SK-N-MC (cell line): ENCODE data around the gene P3H3.
"Not testable (repeated sequence)": the region's sequence is repeated elsewhere in the genome, so short reads cannot be mapped to it uniquely, and the experiment has no call there.

Experiments
- DNase-seq: peaks from one replicate; pipeline ENCODE4 v3.0.0-alpha.2; 2011; ENCODE audit warnings: low read depth, low spot score
- H3K27ac ChIP-seq: fragments of 200-600 bp; sonication (generic); 2 replicates; pipeline ENCODE4 v1.5.1; 2016; ENCODE audit warnings: mixed run types
- H3K36me3 ChIP-seq: fragments of 200-600 bp; sonication (generic); 2 replicates; pipeline ENCODE4 v1.6.1; 2017; ENCODE audit warnings: antibody characterized with exemption, low read length, mixed read lengths; ENCODE audit not compliant: insufficient read depth
- H3K4me3 ChIP-seq: fragments of 200-600 bp; sonication (generic); 2 replicates; pipeline ENCODE4 v1.5.1; 2016
- H3K9ac ChIP-seq: fragments of 200-600 bp; sonication (generic); 2 replicates; pipeline ENCODE4 v1.8.0; 2017; ENCODE audit warnings: mixed run types, mixed read lengths; ENCODE audit not compliant: insufficient read length
- H3K9me3 ChIP-seq: fragments of 200-600 bp; sonication (generic); 2 replicates; pipeline ENCODE4 v1.6.1; 2017; ENCODE audit warnings: low read depth, mild to moderate bottlenecking, antibody characterized with exemption, low read length, moderate library complexity, mixed read lengths
- EZH2 ChIP-seq: fragments of 200-600 bp; sonication (generic); IDR thresholded peaks from one replicate; pipeline ENCODE4 v1.6.1; 2017; ENCODE audit warnings: antibody characterized with exemption
- FOXP2 ChIP-seq: optimal IDR thresholded peaks from 2 replicates; pipeline ENCODE3; 2011; ENCODE audit warnings: mild to moderate bottlenecking, moderate library complexity; ENCODE audit not compliant: insufficient read depth; ENCODE audit errors: extremely low read length, control extremely low read depth
- POLR2AphosphoS5 ChIP-seq: IDR thresholded peaks from 2 replicates; pipeline ENCODE4 v1.6.1; 2012; ENCODE audit warnings: mild to moderate bottlenecking, low read depth, low read length, borderline replicate concordance

Gene P3H3

GRCh38 chr12:6883252-6883651, 55.0 kb downstream of the P3H3 start:
- no peak overlapping the region for H3K27ac ChIP-seq
- no peak for DNase-seq
- no peak overlapping the region for H3K4me3 ChIP-seq
- H3K36me3 ChIP-seq: no peaks in the 10 kb centered on the region
- H3K9ac ChIP-seq: no peak overlapping the region
- H3K9me3 ChIP-seq: no peaks in the 10 kb centered on the region
- TF ChIP-seq POLR2AphosphoS5: no peak
- no peak for TF ChIP-seq FOXP2
- no peak for TF ChIP-seq EZH2

GRCh38 chr12:6883683-6884082, 55.5 kb downstream of the P3H3 start:
- TF ChIP-seq POLR2AphosphoS5 (no peak), FOXP2 (no peak), EZH2 (no peak)

GRCh38 chr12:6884539-6884938, 56.3 kb downstream of the P3H3 start:
- TF ChIP-seq EZH2: no peak
- no peak for TF ChIP-seq POLR2AphosphoS5
- no peak for TF ChIP-seq FOXP2
- no peak overlapping the region for H3K9ac ChIP-seq
- H3K4me3 ChIP-seq: no peak overlapping the region
- no peak for DNase-seq
- no peaks in the 10 kb centered on the region for H3K36me3 ChIP-seq
- H3K27ac ChIP-seq: no peak overlapping the region
- no peaks in the 10 kb centered on the region for H3K9me3 ChIP-seq

More at GRCh38 chr12:6883683-6884082, 55.5 kb downstream of the P3H3 start:
- Histone ChIP-seq H3K27ac (no peak overlapping the region), H3K9me3 (no peaks in the 10 kb centered on the region), H3K4me3 (no peak overlapping the region), H3K36me3 (no peaks in the 10 kb centered on the region), H3K9ac (no peak overlapping the region)
- no peak for DNase-seq

- H3K27ac ChIP-seq: peak overlapping the region; percentile 65; the same call in 1 of the 2 replicates
- H3K9ac ChIP-seq: not testable (repeated sequence)
Observed at GRCh38 chr12:6886206-6886999, 58.2 kb downstream of the P3H3 start.

GRCh38 chr12:6887460-6887859, 59.3 kb downstream of the P3H3 start:
- TF ChIP-seq POLR2AphosphoS5 (no peak), EZH2 (no peak), FOXP2 (no peak)
- Histone ChIP-seq H3K9me3 (no peaks in the 10 kb centered on the region), H3K9ac (peak overlapping the region; percentile 7), H3K36me3 (no peaks in the 10 kb centered on the region; the same call in 1 of the 2 replicates), H3K4me3 (no peak overlapping the region), H3K27ac (peak overlapping the region; percentile 65)
- no peak for DNase-seq

More at GRCh38 chr12:6886206-6886999, 58.2 kb downstream of the P3H3 start:
- DNase-seq, H3K36me3 ChIP-seq, H3K9me3 ChIP-seq, H3K4me3 ChIP-seq: not testable (repeated sequence)

- TF ChIP-seq FOXP2: no peak
- TF ChIP-seq POLR2AphosphoS5: no peak
- TF ChIP-seq EZH2: no peak
- no peaks in the 10 kb centered on the region for H3K9me3 ChIP-seq
- H3K27ac ChIP-seq: peak overlapping the region; percentile 57; the same call in 1 of the 2 replicates
- no peak overlapping the region for H3K4me3 ChIP-seq
- no peaks in the 10 kb centered on the region; the same call in 1 of the 2 replicates for H3K36me3 ChIP-seq
- H3K9ac ChIP-seq: no peak overlapping the region
- DNase-seq: no peak
Observed at GRCh38 chr12:6888360-6888759, 60.2 kb downstream of the P3H3 start.

GRCh38 chr12:6888794-6889193, 60.6 kb downstream of the P3H3 start:
- peak overlapping the region; percentile 57; the same call in 1 of the 2 replicates for H3K27ac ChIP-seq
- DNase-seq, H3K9ac ChIP-seq, H3K36me3 ChIP-seq, H3K9me3 ChIP-seq, H3K4me3 ChIP-seq: not testable (repeated sequence)
